Naive thymus-derived CD8-positive, alpha-beta T cell (primary cell): ENCODE results near the gene KLK5. TPM values are rescaled to one million over a fixed set of nuclear protein-coding genes. Genes with fewer than 3 reads are reported as not detected.
"Not testable (repeated sequence)": the region's sequence is repeated elsewhere in the genome, so short reads cannot be mapped to it uniquely, and the experiment has no call there.

Experiments used
- ATAC-seq, 2 donors: fragments of 150-1000 bp; cut with Tn5 transposase in 1 of 2; sonication (Bioruptor Pico), chemical (Tn5 transposase) in 1 of 2; 1 replicate in 1 of 2; 2 replicates in 1 of 2; pipeline ENCODE4 v1.10.0; 2021; ENCODE audit warnings: mild to moderate bottlenecking in 2 of 2, moderate library complexity in 2 of 2
- POLR2A ChIA-PET: fragments of 350-600 bp; sonication (Branson Sonifier 250); formaldehyde crosslinking; loops from one replicate; lab custom pipeline; 2021; ENCODE audit warnings: antibody characterized with exemption; lab: Charles Lee
- DNase-seq, 10 donors: peaks; one replicate each; pipeline versions ENCODE4 v3.0.0 to v3.0.0-alpha.2; 2020 to 2022
- H3K27ac Mint-ChIP-seq, 10 donors: one replicate each; pipeline ENCODE4 v1.8.0; 2020 to 2022; ENCODE audit warnings: mild to moderate bottlenecking in 10 of 10, mixed read lengths in 10 of 10, moderate library complexity in 4 of 10, inconsistent platforms in 1 of 10
- H3K27me3 Mint-ChIP-seq, 5 donors: one replicate each; pipeline ENCODE4 v1.8.0; 2021 to 2022; ENCODE audit warnings: mixed read lengths in 5 of 5
- H3K36me3 Mint-ChIP-seq, 3 donors: one replicate each; pipeline ENCODE4 v1.8.0; 2020 to 2022; ENCODE audit warnings: mixed read lengths in 3 of 3, mild to moderate bottlenecking in 2 of 3, inconsistent platforms in 1 of 3
- H3K4me1 Mint-ChIP-seq, 4 donors: one replicate each; pipeline ENCODE4 v1.8.0; 2021 to 2022; ENCODE audit warnings: mixed read lengths in 4 of 4
- H3K4me3 Mint-ChIP-seq, 10 donors: one replicate each; pipeline ENCODE4 v1.8.0; 2020 to 2022; ENCODE audit warnings: mild to moderate bottlenecking in 10 of 10, mixed read lengths in 10 of 10, moderate library complexity in 6 of 10, inconsistent platforms in 1 of 10
- H3K9me3 Mint-ChIP-seq, 9 donors: one replicate each; pipeline ENCODE4 v1.8.0; 2020 to 2022; ENCODE audit warnings: mixed read lengths in 9 of 9, mild to moderate bottlenecking in 3 of 9, inconsistent platforms in 1 of 9, moderate library complexity in 1 of 9
- polyA plus RNA-seq, 3 donors: library from polyadenylated mRNA; unstranded; fragments of 300-500 nt; fragmentation: Illumina TruSeq; gene quantifications; one replicate each; pipeline ENCODE4 v1.2.3, GENCODE V29; 2021
- total RNA-seq, 8 experiments: library from RNA in 2 of 8; stranded (reverse) in 2 of 8; gene quantifications; one replicate each; pipeline ENCODE4 v1.2.3 and lab custom pipeline; 2021 to 2026

Gene KLK5
- total RNA-seq (not detected), polyA plus RNA-seq (not detected), total RNA-seq (lab: John Stamatoyannopoulos, UW) (0 reads per million in 6 experiments)

- Mint-ChIP-seq H3K27ac (peak within 1 kb of the TSS in 1 of 10 donors; percentile 69), H3K9me3 (peaks cover 0 to 13% (median 0%) of the 10 kb centered on the region in 9 donors), H3K4me1 (peaks cover 0 to 9% (median 0%) of the 10 kb centered on the region in 4 donors), H3K27me3 (peaks cover 24 to 60% (median 46%) of the 10 kb centered on the region in 5 donors), H3K36me3 (peaks cover 0 to 5% (median 5%) of the 10 kb centered on the region in 3 donors), H3K4me3 (no peak within 1 kb of the TSS)
- DNase-seq: no peak
- ATAC-seq: no peak
- POLR2A ChIA-PET: no interaction called here
These were observed at the start of gene KLK5 for GRCh38 chr19:50952910-50953309. Gene KLK5, minus strand, starts transcription at chr19:50953038. Its CDS starts 381 bp downstream, at chr19:50952657.

- H3K36me3 Mint-ChIP-seq: peaks cover 0 to 2% (median 0%) of the 10 kb centered on the region in 3 donors
- no peaks in the 10 kb centered on the region for H3K9me3 Mint-ChIP-seq
- no peak overlapping the region for H3K27ac Mint-ChIP-seq
- H3K4me1 Mint-ChIP-seq: peaks cover 0 to 5% (median 0%) of the 10 kb centered on the region in 4 donors
- H3K4me3 Mint-ChIP-seq: no peak overlapping the region
- DNase-seq (no peak), ATAC-seq (no peak)
- peaks cover 31 to 80% (median 59%) of the 10 kb centered on the region in 5 donors for H3K27me3 Mint-ChIP-seq
- POLR2A ChIA-PET: no interaction called here
These were observed 49.3 kb upstream of the KLK5 start for GRCh38 chr19:51002089-51002532.

GRCh38 chr19:51001515-51001914 is 48.7 kb upstream of the KLK5 start, which contains the start of gene KLK8:
Gene KLK8, minus strand, starts transcription at chr19:51001604. Its CDS starts 437 bp downstream, at chr19:51001167.
- Mint-ChIP-seq H3K4me3 (peak within 1 kb of the TSS in 2 of 10 donors; percentile 5 to 28), H3K27ac (peak within 1 kb of the TSS in 1 of 10 donors; percentile 24), H3K9me3 (no peaks in the 10 kb centered on the region), H3K27me3 (peaks cover 33 to 84% (median 59%) of the 10 kb centered on the region in 5 donors), H3K4me1 (peaks cover 0 to 5% (median 0%) of the 10 kb centered on the region in 4 donors), H3K36me3 (peaks cover 0 to 2% (median 0%) of the 10 kb centered on the region in 3 donors)
- no peak for ATAC-seq
- DNase-seq: no peak
- POLR2A ChIA-PET: no interaction called here

- H3K4me3 Mint-ChIP-seq: no peak overlapping the region
- no peaks in the 10 kb centered on the region for H3K9me3 Mint-ChIP-seq
- POLR2A ChIA-PET: no interaction called here
- peaks cover 0 to 2% (median 0%) of the 10 kb centered on the region in 3 donors for H3K36me3 Mint-ChIP-seq
- H3K27ac Mint-ChIP-seq: no peak overlapping the region
- H3K27me3 Mint-ChIP-seq: peaks cover 30 to 80% (median 59%) of the 10 kb centered on the region in 5 donors
- DNase-seq: no peak
- ATAC-seq: no peak
- peaks cover 0 to 5% (median 0%) of the 10 kb centered on the region in 4 donors for H3K4me1 Mint-ChIP-seq
These were observed 48.1 kb upstream of the KLK5 start for GRCh38 chr19:51000981-51001380.

- DNase-seq (no peak), ATAC-seq (no peak)
- POLR2A ChIA-PET: no interaction called here
- Mint-ChIP-seq H3K4me3 (no peak overlapping the region), H3K27ac (no peak overlapping the region), H3K36me3 (peaks cover 0 to 2% (median 0%) of the 10 kb centered on the region in 3 donors), H3K4me1 (peaks cover 0 to 5% (median 0%) of the 10 kb centered on the region in 4 donors), H3K9me3 (no peaks in the 10 kb centered on the region), H3K27me3 (peaks cover 28 to 77% (median 59%) of the 10 kb centered on the region in 5 donors)
These were observed 47.6 kb upstream of the KLK5 start for GRCh38 chr19:51000426-51000825.

GRCh38 chr19:50998686-50999085 is 45.8 kb upstream of the KLK5 start:
- H3K9me3 Mint-ChIP-seq: peaks cover 0 to 3% (median 0%) of the 10 kb centered on the region in 9 donors
- H3K27ac Mint-ChIP-seq: peak overlapping the region in 1 of 10 donors; percentile 53
- peaks cover 0 to 2% (median 0%) of the 10 kb centered on the region in 3 donors for H3K36me3 Mint-ChIP-seq
- H3K27me3 Mint-ChIP-seq: peaks cover 24 to 71% (median 53%) of the 10 kb centered on the region in 5 donors
- ATAC-seq (no peak), DNase-seq (no peak)
- POLR2A ChIA-PET: no interaction called here
- no peak overlapping the region for H3K4me3 Mint-ChIP-seq
- H3K4me1 Mint-ChIP-seq: peaks cover 0 to 5% (median 0%) of the 10 kb centered on the region in 4 donors

- POLR2A ChIA-PET: no interaction called here
- H3K27ac Mint-ChIP-seq: no peak overlapping the region
- ATAC-seq (no peak), DNase-seq (no peak)
- H3K27me3 Mint-ChIP-seq: peaks cover 21 to 65% (median 47%) of the 10 kb centered on the region in 5 donors
- H3K4me3 Mint-ChIP-seq: no peak overlapping the region
- H3K9me3 Mint-ChIP-seq: peaks cover 0 to 3% (median 0%) of the 10 kb centered on the region in 9 donors
- peaks cover 0 to 5% (median 0%) of the 10 kb centered on the region in 4 donors for H3K4me1 Mint-ChIP-seq
- peaks cover 0 to 2% (median 0%) of the 10 kb centered on the region in 3 donors for H3K36me3 Mint-ChIP-seq
These were observed 45.2 kb upstream of the KLK5 start for GRCh38 chr19:50998061-50998460.

GRCh38 chr19:50994129-50994528 is 41.3 kb upstream of the KLK5 start:
- H3K4me1 Mint-ChIP-seq: no peaks in the 10 kb centered on the region
- H3K27me3 Mint-ChIP-seq: peaks cover 18 to 47% (median 34%) of the 10 kb centered on the region in 5 donors
- H3K4me3 Mint-ChIP-seq: no peak overlapping the region
- no peak overlapping the region for H3K27ac Mint-ChIP-seq
- DNase-seq (no peak), ATAC-seq (no peak)
- POLR2A ChIA-PET: no interaction called here
- H3K36me3 Mint-ChIP-seq: peaks cover 0 to 2% (median 0%) of the 10 kb centered on the region in 3 donors
- H3K9me3 Mint-ChIP-seq: peaks cover 0 to 10% (median 0%) of the 10 kb centered on the region in 9 donors

- Mint-ChIP-seq H3K27me3 (peaks cover 23 to 43% (median 31%) of the 10 kb centered on the region in 5 donors), H3K9me3 (peaks cover 0 to 10% (median 0%) of the 10 kb centered on the region in 9 donors), H3K4me1 (no peaks in the 10 kb centered on the region), H3K36me3 (no peaks in the 10 kb centered on the region), H3K4me3 (no peak overlapping the region), H3K27ac (no peak overlapping the region)
- DNase-seq: no peak
- ATAC-seq: no peak
- POLR2A ChIA-PET: no interaction called here
These were observed 39.8 kb upstream of the KLK5 start for GRCh38 chr19:50992666-50993035.

GRCh38 chr19:50984416-50984815 is 31.6 kb upstream of the KLK5 start:
- H3K36me3 Mint-ChIP-seq: not testable (repeated sequence)

GRCh38 chr19:50983625-50984292 is 30.9 kb upstream of the KLK5 start, which contains the start of gene KLK7:
Gene KLK7, minus strand, starts transcription at chr19:50983917. Its CDS starts 1,518 bp downstream, at chr19:50982399.
- Mint-ChIP-seq H3K27me3 (peaks cover 26 to 71% (median 54%) of the 10 kb centered on the region in 5 donors), H3K27ac (no peak within 1 kb of the TSS), H3K9me3 (peaks cover 0 to 2% (median 0%) of the 10 kb centered on the region in 9 donors), H3K36me3 (no peaks in the 10 kb centered on the region), H3K4me3 (no peak within 1 kb of the TSS), H3K4me1 (peaks cover 0 to 3% (median 0%) of the 10 kb centered on the region in 4 donors)
- POLR2A ChIA-PET: no interaction called here
- ATAC-seq (no peak), DNase-seq (no peak)

More at GRCh38 chr19:50984416-50984815, 31.6 kb upstream of the KLK5 start:
- H3K9me3 Mint-ChIP-seq, H3K27ac Mint-ChIP-seq, DNase-seq, POLR2A ChIA-PET, H3K4me1 Mint-ChIP-seq, ATAC-seq, H3K4me3 Mint-ChIP-seq: not testable (repeated sequence)
- peaks cover 27 to 68% (median 53%) of the 10 kb centered on the region in 5 donors for H3K27me3 Mint-ChIP-seq

- no peak overlapping the region for H3K27ac Mint-ChIP-seq
- H3K9me3 Mint-ChIP-seq: peaks cover 0 to 2% (median 0%) of the 10 kb centered on the region in 9 donors
- POLR2A ChIA-PET: no interaction called here
- DNase-seq (no peak), ATAC-seq (no peak)
- no peak overlapping the region for H3K4me3 Mint-ChIP-seq
- peaks cover 21 to 77% (median 58%) of the 10 kb centered on the region in 5 donors for H3K27me3 Mint-ChIP-seq
- H3K4me1 Mint-ChIP-seq: peaks cover 0 to 3% (median 0%) of the 10 kb centered on the region in 4 donors
- H3K36me3 Mint-ChIP-seq: no peaks in the 10 kb centered on the region
These were observed 29.3 kb upstream of the KLK5 start for GRCh38 chr19:50982186-50982585.
